Subcutaneous abdominal adipose tissue (tissue), 5 donors: ENCODE results near the gene TM6SF1.
"Not testable (repeated sequence)": the region's sequence is repeated elsewhere in the genome, so short reads cannot be mapped to it uniquely, and the experiment has no call there.

ENCODE experiments used
- H3K27ac ChIP-seq: one replicate; pipeline ENCODE4 v1.7.0; 2013; ENCODE audit warnings: low read depth, mild to moderate bottlenecking, inconsistent platforms, low read length, moderate library complexity
- H3K27me3 ChIP-seq, 5 donors: one replicate each; pipeline ENCODE4 v1.7.0; 2013; ENCODE audit warnings: low read length in 5 of 5, inconsistent platforms in 1 of 5; ENCODE audit not compliant: control insufficient read depth in 5 of 5, insufficient read depth in 4 of 5
- H3K36me3 ChIP-seq, 5 donors: one replicate each; pipeline ENCODE4 v1.7.0; 2013; ENCODE audit warnings: low read length in 5 of 5; ENCODE audit not compliant: control insufficient read depth in 5 of 5, insufficient read depth in 5 of 5
- H3K4me1 ChIP-seq, 5 donors: one replicate each; pipeline ENCODE4 v1.7.0; 2013; ENCODE audit warnings: low read length in 5 of 5, mild to moderate bottlenecking in 3 of 5, moderate library complexity in 1 of 5; ENCODE audit not compliant: control insufficient read depth in 5 of 5, insufficient read depth in 5 of 5
- H3K4me3 ChIP-seq, 5 donors: one replicate each; pipeline ENCODE4 v1.7.0; 2013; ENCODE audit warnings: low read length in 5 of 5, low read depth in 1 of 5
- H3K9ac ChIP-seq, 5 donors: one replicate each; pipeline ENCODE4 v1.7.0; 2013; ENCODE audit warnings: low read length in 5 of 5, mild to moderate bottlenecking in 4 of 5, moderate library complexity in 3 of 5
- H3K9me3 ChIP-seq, 5 donors: one replicate each; pipeline ENCODE4 v1.7.0; 2013; ENCODE audit warnings: low read length in 5 of 5; ENCODE audit not compliant: control insufficient read depth in 5 of 5
- donor health status: healthy.
- donor health status: healthy.
- donor health status: healthy.
- donor health status: healthy.
- donor health status: healthy.

TM6SF1 gene

DNA sequence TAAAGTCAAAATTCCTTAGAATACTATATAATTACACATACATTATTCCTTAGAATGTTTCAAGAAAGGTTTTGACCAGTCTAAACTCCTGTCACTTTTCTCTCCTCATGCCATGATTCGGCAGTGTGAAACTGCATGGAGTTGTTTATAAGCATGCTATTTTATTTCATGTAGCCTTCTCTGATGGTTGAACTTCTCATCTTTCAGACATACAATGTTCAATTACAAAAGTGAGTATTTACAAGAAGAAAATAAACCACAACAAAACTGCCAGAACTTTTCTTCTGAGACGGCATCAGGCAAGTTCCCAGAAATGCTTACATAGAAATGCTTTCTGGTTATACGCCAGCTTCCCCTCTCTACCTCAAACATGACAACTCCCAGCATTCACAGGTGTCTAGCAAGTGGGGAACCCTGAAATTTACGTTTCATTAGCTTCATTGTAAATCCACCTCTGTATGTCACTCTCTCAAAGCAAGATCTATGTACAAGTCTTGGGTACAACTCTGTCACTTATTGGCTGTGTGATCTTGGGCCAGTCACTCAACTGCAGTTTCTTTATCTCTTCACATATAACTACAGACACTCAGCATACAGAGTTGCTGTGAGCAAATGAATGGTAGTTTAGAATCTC lies 57.4 kb downstream of the TM6SF1 start:
- Histone ChIP-seq H3K4me3 (no peak overlapping the region), H3K9me3 (peaks cover 6 to 19% (median 17%) of the 10 kb centered on the region in 5 donors), H3K27me3 (no peaks in the 10 kb centered on the region), H3K36me3 (peaks cover 0 to 1% (median 0%) of the 10 kb centered on the region in 5 donors), H3K27ac (no peak overlapping the region), H3K9ac (no peak overlapping the region), H3K4me1 (no peaks in the 10 kb centered on the region)

DNA sequence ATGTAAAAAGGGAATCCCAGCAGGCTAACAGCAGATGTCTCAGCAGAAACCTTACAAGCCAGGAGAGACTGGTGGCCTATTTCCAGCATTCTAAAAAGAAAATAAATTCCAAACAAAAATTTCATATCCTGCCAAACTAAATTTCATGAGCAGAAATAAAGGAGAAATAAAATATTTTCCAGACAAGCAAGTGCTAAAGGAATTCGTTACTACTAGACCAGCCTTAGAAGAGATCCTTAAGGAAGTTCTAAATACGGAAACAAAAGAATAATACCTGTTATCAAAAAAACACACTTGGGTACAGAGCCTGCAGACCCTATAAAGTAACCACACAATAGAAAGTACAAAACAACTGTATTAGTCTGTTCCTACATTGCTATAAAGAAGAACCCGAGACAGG lies 58.8 kb downstream of the TM6SF1 start:
- H3K4me1 ChIP-seq = no peaks in the 10 kb centered on the region
- H3K9me3 ChIP-seq = peaks cover 6 to 19% (median 17%) of the 10 kb centered on the region in 5 donors
- H3K4me3 ChIP-seq = no peak overlapping the region
- H3K36me3 ChIP-seq = no peaks in the 10 kb centered on the region
- no peak overlapping the region for H3K9ac ChIP-seq
- H3K27me3 ChIP-seq = no peaks in the 10 kb centered on the region
- H3K27ac ChIP-seq = no peak overlapping the region

GRCh38 chr15:83166830-83167229 lies 59.4 kb downstream of the TM6SF1 start:
- Histone ChIP-seq H3K4me3 (no peak overlapping the region), H3K9me3 (peaks cover 6 to 19% (median 17%) of the 10 kb centered on the region in 5 donors)

GRCh38 chr15:83169576-83169975 lies 62.1 kb downstream of the TM6SF1 start:
- H3K36me3 ChIP-seq, H3K4me1 ChIP-seq, H3K27me3 ChIP-seq, H3K27ac ChIP-seq, H3K4me3 ChIP-seq, H3K9ac ChIP-seq: not testable (repeated sequence)
- H3K9me3 ChIP-seq = peaks cover 6 to 19% (median 17%) of the 10 kb centered on the region in 5 donors

More at GRCh38 chr15:83166830-83167229, 59.4 kb downstream of the TM6SF1 start:
- H3K27ac ChIP-seq = no peak overlapping the region
- no peaks in the 10 kb centered on the region for H3K4me1 ChIP-seq
- no peaks in the 10 kb centered on the region for H3K36me3 ChIP-seq
- H3K9ac ChIP-seq = no peak overlapping the region
- no peaks in the 10 kb centered on the region for H3K27me3 ChIP-seq

DNA sequence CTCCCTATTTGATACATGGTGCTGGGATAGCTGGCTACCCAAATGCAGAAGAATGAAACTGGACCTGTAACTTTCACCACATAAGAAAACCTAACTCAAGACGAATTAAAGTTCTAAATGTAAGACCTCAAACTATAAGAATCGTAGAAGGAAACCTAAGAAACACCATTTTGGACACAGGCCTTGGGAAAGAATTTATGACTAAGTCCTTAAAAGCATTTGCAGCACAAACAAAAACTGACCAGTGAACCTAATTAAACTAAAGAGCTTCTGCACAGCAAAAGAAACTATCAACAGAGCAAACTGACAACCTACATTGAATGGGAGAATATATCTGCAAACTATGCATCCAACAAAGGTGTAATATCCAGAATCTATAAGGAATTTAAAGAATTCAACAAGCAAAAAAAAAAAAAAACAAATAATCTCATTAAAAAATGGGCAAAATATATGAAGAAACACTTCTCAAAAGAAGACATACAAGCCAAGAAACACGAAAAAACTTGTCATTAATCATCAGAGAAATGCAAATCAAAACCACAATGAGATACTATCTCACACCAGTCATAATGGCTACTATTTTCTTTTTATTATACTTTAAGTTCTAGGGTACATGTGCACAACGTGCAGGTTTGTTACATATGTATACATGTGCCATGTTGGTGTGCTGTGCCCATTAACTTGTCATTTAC lies 63.2 kb downstream of the TM6SF1 start:
- Histone ChIP-seq H3K4me1 (no peaks in the 10 kb centered on the region), H3K36me3 (no peaks in the 10 kb centered on the region), H3K27me3 (no peaks in the 10 kb centered on the region), H3K27ac (no peak overlapping the region), H3K9me3 (peaks cover 6 to 15% (median 13%) of the 10 kb centered on the region in 5 donors), H3K4me3 (no peak overlapping the region), H3K9ac (no peak overlapping the region)

DNA sequence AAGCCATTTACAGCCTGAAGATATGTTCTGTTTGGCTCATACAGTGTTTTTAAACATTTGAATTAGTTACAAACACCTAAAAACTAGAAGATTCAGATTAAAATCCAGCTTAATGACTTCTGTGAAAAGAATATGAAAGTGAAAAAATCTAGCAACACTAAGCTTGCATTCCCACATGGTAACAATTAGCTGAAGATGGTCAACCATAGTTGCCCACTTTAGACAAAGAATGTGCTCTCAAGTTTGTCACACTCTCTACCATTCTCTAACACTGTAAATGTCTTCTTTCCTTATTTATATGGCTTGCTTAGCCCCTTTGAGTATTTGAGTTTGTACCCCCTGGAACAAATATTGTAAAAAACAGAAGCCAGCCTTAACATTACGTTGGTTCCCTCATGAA lies 67.4 kb downstream of the TM6SF1 start:
- Histone ChIP-seq H3K36me3 (no peaks in the 10 kb centered on the region), H3K4me3 (no peak overlapping the region), H3K27ac (no peak overlapping the region), H3K9me3 (no peaks in the 10 kb centered on the region), H3K4me1 (no peaks in the 10 kb centered on the region), H3K9ac (no peak overlapping the region), H3K27me3 (no peaks in the 10 kb centered on the region)

GRCh38 chr15:83178390-83178789 lies 70.9 kb downstream of the TM6SF1 start:
- Histone ChIP-seq H3K27me3 (no peaks in the 10 kb centered on the region), H3K36me3 (no peaks in the 10 kb centered on the region), H3K4me3 (no peak overlapping the region), H3K9ac (no peak overlapping the region), H3K9me3 (no peaks in the 10 kb centered on the region), H3K27ac (no peak overlapping the region), H3K4me1 (no peaks in the 10 kb centered on the region)

DNA sequence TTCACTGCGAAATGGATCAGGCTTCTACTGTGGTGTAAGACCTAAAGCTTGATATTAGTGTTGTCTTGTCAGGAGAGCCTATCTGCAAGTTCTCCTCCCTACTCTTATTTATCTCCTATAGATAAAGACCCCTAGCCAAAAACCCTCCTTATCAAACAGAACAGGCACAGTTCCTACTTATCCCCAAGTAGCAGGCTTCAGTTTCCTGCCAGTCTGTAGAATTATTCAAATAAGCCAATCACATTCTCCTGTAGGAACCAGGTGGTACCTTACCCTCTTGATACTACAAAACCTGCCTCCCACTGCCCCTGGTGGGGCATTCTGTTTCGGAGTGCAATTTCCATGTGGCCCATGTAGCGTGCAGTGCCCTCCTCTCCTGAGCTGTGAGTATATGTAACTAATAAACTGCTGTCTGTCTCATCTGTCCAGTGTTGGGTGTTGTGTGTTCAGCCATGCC lies 71.5 kb downstream of the TM6SF1 start:
- H3K9me3 ChIP-seq = no peaks in the 10 kb centered on the region
- H3K4me1 ChIP-seq = no peaks in the 10 kb centered on the region
- H3K27ac ChIP-seq = no peak overlapping the region
- H3K27me3 ChIP-seq = no peaks in the 10 kb centered on the region
- H3K4me3 ChIP-seq = no peak overlapping the region
- H3K9ac ChIP-seq = no peak overlapping the region
- no peaks in the 10 kb centered on the region for H3K36me3 ChIP-seq

- Histone ChIP-seq H3K9me3 (no peaks in the 10 kb centered on the region), H3K4me1 (no peaks in the 10 kb centered on the region), H3K27ac (no peak overlapping the region), H3K9ac (no peak overlapping the region), H3K36me3 (no peaks in the 10 kb centered on the region), H3K4me3 (no peak overlapping the region), H3K27me3 (no peaks in the 10 kb centered on the region)
These were observed 78.1 kb downstream of the TM6SF1 start for GRCh38 chr15:83185561-83185960.
